GM06990 (cell line): Measurements from ENCODE around the gene ATP10D.

Experiments used
- DNase-seq: peaks from one replicate; pipeline ENCODE4 v3.0.0-alpha.2; 2011; ENCODE audit not compliant: insufficient read length; ENCODE audit errors: extremely low read depth
- H3K27me3 ChIP-seq: replicated peaks from 2 replicates; pipeline ENCODE4 v1.6.0; 2011; ENCODE audit warnings: low read length; ENCODE audit not compliant: control insufficient read depth, insufficient read depth
- H3K36me3 ChIP-seq: 2 replicates; pipeline ENCODE4 v1.5.1; 2011; ENCODE audit warnings: low read length; ENCODE audit not compliant: control insufficient read depth, insufficient read depth
- H3K4me3 ChIP-seq: replicated peaks from 2 replicates; pipeline ENCODE4 v1.5.1; 2011; ENCODE audit warnings: low read depth, mild to moderate bottlenecking, control low read depth, low read length
- TF ChIP-seq, protein P1 (sequence below): IDR thresholded peaks from 2 replicates; pipeline ENCODE4 v1.5.1; 2011; ENCODE audit warnings: low read length, control low read depth, mild to moderate bottlenecking, inconsistent platforms; ENCODE audit not compliant: insufficient read depth, poor library complexity, severe bottlenecking

The ATP10D gene

DNA sequence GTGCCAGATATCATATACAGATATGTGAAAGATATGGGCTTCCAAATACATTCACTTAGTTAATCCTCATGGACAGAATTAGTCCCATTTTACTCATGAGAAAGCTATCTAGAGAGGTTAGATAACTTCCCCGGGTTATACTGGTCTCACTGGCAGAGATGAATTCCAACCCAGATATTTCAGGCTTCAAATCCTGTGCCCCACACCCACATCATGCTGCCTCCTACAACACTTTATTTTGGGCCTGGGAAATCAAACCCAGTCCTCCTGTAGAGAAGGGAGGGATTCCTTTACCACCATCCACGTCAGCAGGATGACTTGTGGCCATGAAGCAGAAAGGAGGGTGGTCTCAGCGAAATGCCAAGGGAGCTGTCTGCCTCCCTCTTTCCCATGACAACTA, 113.8 kb downstream of the ATP10D start:
- TF ChIP-seq, protein P1, sequence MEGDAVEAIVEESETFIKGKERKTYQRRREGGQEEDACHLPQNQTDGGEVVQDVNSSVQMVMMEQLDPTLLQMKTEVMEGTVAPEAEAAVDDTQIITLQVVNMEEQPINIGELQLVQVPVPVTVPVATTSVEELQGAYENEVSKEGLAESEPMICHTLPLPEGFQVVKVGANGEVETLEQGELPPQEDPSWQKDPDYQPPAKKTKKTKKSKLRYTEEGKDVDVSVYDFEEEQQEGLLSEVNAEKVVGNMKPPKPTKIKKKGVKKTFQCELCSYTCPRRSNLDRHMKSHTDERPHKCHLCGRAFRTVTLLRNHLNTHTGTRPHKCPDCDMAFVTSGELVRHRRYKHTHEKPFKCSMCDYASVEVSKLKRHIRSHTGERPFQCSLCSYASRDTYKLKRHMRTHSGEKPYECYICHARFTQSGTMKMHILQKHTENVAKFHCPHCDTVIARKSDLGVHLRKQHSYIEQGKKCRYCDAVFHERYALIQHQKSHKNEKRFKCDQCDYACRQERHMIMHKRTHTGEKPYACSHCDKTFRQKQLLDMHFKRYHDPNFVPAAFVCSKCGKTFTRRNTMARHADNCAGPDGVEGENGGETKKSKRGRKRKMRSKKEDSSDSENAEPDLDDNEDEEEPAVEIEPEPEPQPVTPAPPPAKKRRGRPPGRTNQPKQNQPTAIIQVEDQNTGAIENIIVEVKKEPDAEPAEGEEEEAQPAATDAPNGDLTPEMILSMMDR, result no peak
- no peak for DNase-seq
- Histone ChIP-seq H3K36me3 (no peaks in the 10 kb centered on the region), H3K4me3 (no peak overlapping the region), H3K27me3 (no peaks in the 10 kb centered on the region)

DNA sequence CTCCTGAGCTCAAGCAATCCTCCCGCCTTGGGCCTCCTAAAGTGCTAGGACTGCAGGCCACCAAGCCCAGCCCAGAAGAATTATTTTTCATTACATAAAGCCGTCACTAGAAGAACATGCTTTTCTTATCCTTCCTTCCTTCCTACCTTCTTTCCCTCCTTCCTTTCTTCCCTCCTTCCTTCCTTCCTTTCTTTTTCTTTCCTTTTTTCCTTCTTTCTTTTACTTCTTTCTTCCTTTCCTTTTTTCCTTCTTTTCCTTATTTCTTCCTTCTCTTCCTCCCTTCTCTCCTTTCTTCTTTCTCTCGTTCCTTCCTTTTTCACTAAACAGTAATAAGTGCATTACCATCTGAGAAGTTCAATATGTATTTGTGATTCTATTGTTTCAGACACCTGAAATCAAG, 121.4 kb downstream of the ATP10D start:
- no peak for DNase-seq
- Histone ChIP-seq H3K4me3 (no peak overlapping the region), H3K36me3 (no peaks in the 10 kb centered on the region), H3K27me3 (no peaks in the 10 kb centered on the region)
- TF ChIP-seq, protein P1, result no peak

DNA sequence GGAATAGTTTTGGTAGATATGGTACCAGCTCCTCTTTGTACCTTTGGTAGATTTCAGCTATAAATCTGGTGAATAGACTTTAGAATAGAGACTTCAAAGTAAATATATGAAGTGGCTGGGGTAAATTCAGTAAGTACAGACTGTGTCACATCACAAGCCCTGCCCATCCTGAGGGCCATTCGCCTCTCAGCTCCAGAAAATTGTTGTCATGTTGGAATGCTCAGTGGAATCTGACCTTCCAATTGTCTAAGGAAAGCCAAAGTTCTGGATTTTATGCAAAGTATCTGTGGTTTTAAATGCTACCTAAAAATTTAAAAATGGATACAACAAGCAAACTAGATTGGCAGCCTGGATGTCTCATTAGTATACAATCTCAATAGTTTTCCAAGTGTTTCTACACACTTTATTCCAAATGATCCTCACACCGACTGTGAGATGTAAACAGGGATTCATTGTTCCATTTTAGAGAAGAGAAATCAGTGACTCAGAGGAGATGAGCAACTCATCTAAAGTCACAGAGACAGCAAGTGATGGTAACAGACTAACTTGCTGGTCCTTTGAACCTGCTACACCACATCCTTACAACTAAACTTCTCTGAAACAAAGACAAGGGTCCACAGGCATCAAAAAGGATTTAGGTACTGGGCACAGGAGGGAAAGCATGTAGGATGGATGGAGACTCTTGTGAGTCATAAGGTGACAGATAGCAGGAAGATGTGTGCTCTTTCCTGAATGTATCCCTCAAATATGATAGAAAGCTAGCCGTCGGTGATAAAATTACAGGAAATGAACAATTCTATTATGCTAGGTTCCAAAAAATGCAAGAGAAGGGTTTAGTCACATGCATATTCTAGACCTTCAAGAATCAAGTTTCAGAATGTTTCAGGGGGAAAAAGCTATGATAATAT, 127.3 kb downstream of the ATP10D start:
- TF ChIP-seq, protein P1, result no peak
- Histone ChIP-seq H3K36me3 (no peaks in the 10 kb centered on the region), H3K4me3 (no peak overlapping the region), H3K27me3 (no peaks in the 10 kb centered on the region)
- DNase-seq, result no peak

DNA sequence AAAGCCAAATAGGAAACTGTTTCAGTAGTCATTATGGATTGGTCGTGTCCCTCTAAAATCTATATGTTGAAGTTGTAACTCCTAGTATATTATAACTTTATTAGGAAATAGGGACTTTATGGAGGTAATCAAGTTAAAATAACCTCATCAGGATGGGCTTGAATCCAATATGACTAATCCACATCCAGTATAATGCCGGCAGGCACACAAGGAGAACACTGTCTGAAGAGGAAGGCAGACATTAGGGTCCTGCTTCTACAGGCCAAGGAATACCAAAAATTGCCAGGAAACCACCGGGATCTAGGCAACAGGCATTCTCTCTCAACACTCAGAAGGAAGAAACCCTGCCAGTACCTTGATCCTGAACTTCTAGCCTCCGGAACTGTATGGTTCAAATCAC, 130.3 kb downstream of the ATP10D start:
- Histone ChIP-seq H3K4me3 (no peak overlapping the region), H3K36me3 (no peaks in the 10 kb centered on the region), H3K27me3 (no peaks in the 10 kb centered on the region)
- DNase-seq, result no peak
- TF ChIP-seq, protein P1, result no peak

DNA sequence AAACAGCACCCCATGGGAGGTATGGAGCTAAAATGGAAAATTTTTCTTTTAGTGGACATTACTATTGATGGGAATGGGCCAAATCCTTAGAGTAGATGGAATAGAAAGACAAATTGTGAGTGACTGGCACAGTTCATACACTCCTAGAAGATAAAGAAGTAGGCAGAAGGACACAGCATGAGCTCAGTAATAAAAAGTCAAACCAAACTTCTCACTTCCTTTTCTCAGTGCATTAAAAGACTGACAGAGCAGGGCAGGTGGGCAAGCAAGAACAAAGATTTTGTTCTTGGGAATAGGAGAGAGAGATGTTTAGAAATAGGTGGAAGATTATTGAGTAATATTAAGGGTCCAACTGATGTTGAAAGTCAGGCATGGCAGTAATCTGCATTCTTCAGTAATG, 132.5 kb downstream of the ATP10D start:
- Histone ChIP-seq H3K36me3 (no peaks in the 10 kb centered on the region), H3K4me3 (no peak overlapping the region), H3K27me3 (no peaks in the 10 kb centered on the region)
- no peak for DNase-seq
- TF ChIP-seq, protein P1, result no peak

DNA sequence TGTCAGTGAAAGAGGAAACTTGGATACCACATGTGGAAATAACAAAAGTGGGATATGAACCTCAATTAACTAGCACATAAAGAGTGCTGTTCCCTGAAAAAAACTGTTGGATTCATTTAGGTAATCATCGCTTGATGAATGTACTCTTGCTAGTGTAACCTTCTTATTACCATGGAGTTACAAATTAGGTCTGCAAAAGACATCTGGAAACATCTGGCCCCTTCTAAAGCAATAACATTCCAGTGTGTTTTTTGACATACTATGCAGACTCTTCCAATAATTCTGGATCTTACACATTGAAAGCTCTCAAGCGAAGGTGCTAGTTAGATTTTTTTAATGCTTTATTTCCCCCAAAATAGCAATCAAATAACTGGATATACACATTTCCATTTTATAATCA, 134.6 kb downstream of the ATP10D start:
- no peak for DNase-seq
- TF ChIP-seq, protein P1, result no peak

More for the DNA sequence above, 134.6 kb downstream of the ATP10D start:
- Histone ChIP-seq H3K4me3 (no peak overlapping the region), H3K36me3 (no peaks in the 10 kb centered on the region), H3K27me3 (no peaks in the 10 kb centered on the region)
